ENCODE results near the gene KAZN. TPM values are rescaled to one million over a fixed set of nuclear protein-coding genes. Genes with fewer than 3 reads are reported as not detected.
A peak's percentile ranks its signal among the peaks of the same experiment; 100 is the strongest.

The KAZN gene
- total and polyA plus RNA-seq, 4 donors, result 17.8 to 54.0 (median 38.4) TPM

- 62% methylated on average over 8 of the region's 11 CpGs for WGBS (ENCODE audit: insufficient coverage)
- Histone ChIP-seq H3K27ac (ENCODE audit: low read depth, low read length) (no peak overlapping the region), H3K4me1 (ENCODE audit: control insufficient read depth, insufficient read depth, low read length) (peaks cover 53% of the 10 kb centered on the region), H3K36me3 (ENCODE audit: control insufficient read depth, insufficient read depth, low read length) (no peaks in the 10 kb centered on the region), H3K27me3 (ENCODE audit: control insufficient read depth, insufficient read depth, low read length) (no peaks in the 10 kb centered on the region), H3K9me3 (ENCODE audit: control insufficient read depth, insufficient read depth, low read length) (no peaks in the 10 kb centered on the region), H3K4me3 (ENCODE audit: low read depth, low read length) (no peak overlapping the region)
- no peak for DNase-seq (ENCODE audit: low read depth in 4 of 6, low spot score in 6 of 6)
Measured at GRCh38 chr1:14937288-14937949, 338.9 kb downstream of the KAZN start.

- no peak overlapping the region for H3K4me3 ChIP-seq (ENCODE audit: low read depth, low read length)
- no peaks in the 10 kb centered on the region for H3K36me3 ChIP-seq (ENCODE audit: control insufficient read depth, insufficient read depth, low read length)
- WGBS (ENCODE audit: insufficient coverage), result 83% methylated on average over 9 of the region's 9 CpGs
- DNase-seq (ENCODE audit: low read depth in 4 of 6, low spot score in 6 of 6), result no peak
- peaks cover 69% of the 10 kb centered on the region for H3K4me1 ChIP-seq (ENCODE audit: control insufficient read depth, insufficient read depth, low read length)
- no peaks in the 10 kb centered on the region for H3K9me3 ChIP-seq (ENCODE audit: control insufficient read depth, insufficient read depth, low read length)
- no peaks in the 10 kb centered on the region for H3K27me3 ChIP-seq (ENCODE audit: control insufficient read depth, insufficient read depth, low read length)
- H3K27ac ChIP-seq (ENCODE audit: low read depth, low read length), result no peak overlapping the region
Measured at GRCh38 chr1:14939527-14940284, 341.2 kb downstream of the KAZN start.

GRCh38 chr1:14940285-14940870 lies 341.9 kb downstream of the KAZN start:
- no peaks in the 10 kb centered on the region for H3K36me3 ChIP-seq (ENCODE audit: control insufficient read depth, insufficient read depth, low read length)
- H3K27me3 ChIP-seq (ENCODE audit: control insufficient read depth, insufficient read depth, low read length), result no peaks in the 10 kb centered on the region
- DNase-seq (ENCODE audit: low read depth in 4 of 6, low spot score in 6 of 6), result no peak
- no peak overlapping the region for H3K4me3 ChIP-seq (ENCODE audit: low read depth, low read length)
- H3K27ac ChIP-seq (ENCODE audit: low read depth, low read length), result no peak overlapping the region
- peaks cover 70% of the 10 kb centered on the region for H3K4me1 ChIP-seq (ENCODE audit: control insufficient read depth, insufficient read depth, low read length)
- H3K9me3 ChIP-seq (ENCODE audit: control insufficient read depth, insufficient read depth, low read length), result no peaks in the 10 kb centered on the region
- WGBS (ENCODE audit: insufficient coverage), result 43% methylated on average over 1 of the region's 7 CpGs

GRCh38 chr1:14941864-14942263 lies 343.4 kb downstream of the KAZN start:
- Histone ChIP-seq H3K27ac (ENCODE audit: low read depth, low read length) (no peak overlapping the region), H3K36me3 (ENCODE audit: control insufficient read depth, insufficient read depth, low read length) (no peaks in the 10 kb centered on the region), H3K9me3 (ENCODE audit: control insufficient read depth, insufficient read depth, low read length) (no peaks in the 10 kb centered on the region), H3K4me3 (ENCODE audit: low read depth, low read length) (no peak overlapping the region), H3K4me1 (ENCODE audit: control insufficient read depth, insufficient read depth, low read length) (peaks cover 72% of the 10 kb centered on the region), H3K27me3 (ENCODE audit: control insufficient read depth, insufficient read depth, low read length) (no peaks in the 10 kb centered on the region)
- no peak for DNase-seq (ENCODE audit: low read depth in 4 of 6, low spot score in 6 of 6)
- WGBS (ENCODE audit: insufficient coverage), result 56% methylated on average over 8 of the region's 9 CpGs

- Histone ChIP-seq H3K27me3 (ENCODE audit: control insufficient read depth, insufficient read depth, low read length) (no peaks in the 10 kb centered on the region), H3K36me3 (ENCODE audit: control insufficient read depth, insufficient read depth, low read length) (no peaks in the 10 kb centered on the region), H3K4me1 (ENCODE audit: control insufficient read depth, insufficient read depth, low read length) (peaks cover 76% of the 10 kb centered on the region), H3K4me3 (ENCODE audit: low read depth, low read length) (no peak overlapping the region), H3K9me3 (ENCODE audit: control insufficient read depth, insufficient read depth, low read length) (no peaks in the 10 kb centered on the region), H3K27ac (ENCODE audit: low read depth, low read length) (peak overlapping the region; percentile 74)
- peak in 2 of 6 donors; percentile 67 to 83 for DNase-seq (ENCODE audit: low read depth in 4 of 6, low spot score in 6 of 6)
- 38% methylated on average over 11 of the region's 12 CpGs for WGBS (ENCODE audit: insufficient coverage)
Measured at GRCh38 chr1:14944471-14944985, 346.0 kb downstream of the KAZN start.

- H3K36me3 ChIP-seq (ENCODE audit: control insufficient read depth, insufficient read depth, low read length), result no peaks in the 10 kb centered on the region
- no peaks in the 10 kb centered on the region for H3K9me3 ChIP-seq (ENCODE audit: control insufficient read depth, insufficient read depth, low read length)
- 19% methylated on average over 15 of the region's 26 CpGs for WGBS (ENCODE audit: insufficient coverage)
- peaks cover 78% of the 10 kb centered on the region for H3K4me1 ChIP-seq (ENCODE audit: control insufficient read depth, insufficient read depth, low read length)
- no peaks in the 10 kb centered on the region for H3K27me3 ChIP-seq (ENCODE audit: control insufficient read depth, insufficient read depth, low read length)
- no peak overlapping the region for H3K4me3 ChIP-seq (ENCODE audit: low read depth, low read length)
- DNase-seq (ENCODE audit: low read depth in 4 of 6, low spot score in 6 of 6), result peak in 2 of 6 donors; percentile 69 to 85
- peak overlapping the region; percentile 79 for H3K27ac ChIP-seq (ENCODE audit: low read depth, low read length)
Measured at GRCh38 chr1:14945132-14946010, 346.9 kb downstream of the KAZN start.

- Histone ChIP-seq H3K27ac (ENCODE audit: low read depth, low read length) (peak overlapping the region; percentile 79), H3K27me3 (ENCODE audit: control insufficient read depth, insufficient read depth, low read length) (no peaks in the 10 kb centered on the region), H3K4me1 (ENCODE audit: control insufficient read depth, insufficient read depth, low read length) (peaks cover 76% of the 10 kb centered on the region), H3K4me3 (ENCODE audit: low read depth, low read length) (no peak overlapping the region), H3K9me3 (ENCODE audit: control insufficient read depth, insufficient read depth, low read length) (no peaks in the 10 kb centered on the region), H3K36me3 (ENCODE audit: control insufficient read depth, insufficient read depth, low read length) (no peaks in the 10 kb centered on the region)
- 50% methylated on average over 2 of the region's 4 CpGs for WGBS (ENCODE audit: insufficient coverage)
- no peak for DNase-seq (ENCODE audit: low read depth in 4 of 6, low spot score in 6 of 6)
Measured at GRCh38 chr1:14946011-14946359, 347.5 kb downstream of the KAZN start.

- no peaks in the 10 kb centered on the region for H3K9me3 ChIP-seq (ENCODE audit: control insufficient read depth, insufficient read depth, low read length)
- 76% methylated on average over 9 of the region's 14 CpGs for WGBS (ENCODE audit: insufficient coverage)
- no peak overlapping the region for H3K4me3 ChIP-seq (ENCODE audit: low read depth, low read length)
- no peaks in the 10 kb centered on the region for H3K36me3 ChIP-seq (ENCODE audit: control insufficient read depth, insufficient read depth, low read length)
- H3K27me3 ChIP-seq (ENCODE audit: control insufficient read depth, insufficient read depth, low read length), result no peaks in the 10 kb centered on the region
- H3K27ac ChIP-seq (ENCODE audit: low read depth, low read length), result peak overlapping the region; percentile 0
- no peak for DNase-seq (ENCODE audit: low read depth in 4 of 6, low spot score in 6 of 6)
- peaks cover 74% of the 10 kb centered on the region for H3K4me1 ChIP-seq (ENCODE audit: control insufficient read depth, insufficient read depth, low read length)
Measured at GRCh38 chr1:14946684-14947238, 348.3 kb downstream of the KAZN start.

- no peaks in the 10 kb centered on the region for H3K36me3 ChIP-seq (ENCODE audit: control insufficient read depth, insufficient read depth, low read length)
- no peak for DNase-seq (ENCODE audit: low read depth in 4 of 6, low spot score in 6 of 6)
- H3K4me3 ChIP-seq (ENCODE audit: low read depth, low read length), result no peak overlapping the region
- no peaks in the 10 kb centered on the region for H3K27me3 ChIP-seq (ENCODE audit: control insufficient read depth, insufficient read depth, low read length)
- WGBS (ENCODE audit: insufficient coverage), result 67% methylated on average over 2 of the region's 3 CpGs
- H3K9me3 ChIP-seq (ENCODE audit: control insufficient read depth, insufficient read depth, low read length), result no peaks in the 10 kb centered on the region
- H3K4me1 ChIP-seq (ENCODE audit: control insufficient read depth, insufficient read depth, low read length), result peaks cover 69% of the 10 kb centered on the region
- peak overlapping the region; percentile 0 for H3K27ac ChIP-seq (ENCODE audit: low read depth, low read length)
Measured at GRCh38 chr1:14947421-14947820, 348.9 kb downstream of the KAZN start.

All from spinal cord (tissue), 10 donors.